Adrenal gland (tissue), 12 donors: ENCODE results near the gene KLHL3. TPM values are rescaled to one million over a fixed set of nuclear protein-coding genes. Genes with fewer than 3 reads are reported as not detected.

Experiments
- DNase-seq, 7 donors: peaks; one replicate each; pipeline ENCODE4 v3.0.0-alpha.2; 2019 to 2020
- H3K27ac ChIP-seq, 5 donors: fragments of 200-600 bp; sonication (generic) in 4 of 5; 1 replicate in 3 of 5; 2 replicates in 2 of 5; pipeline versions ENCODE4 v1.5.1 to v1.8.0; 2016 to 2020; ENCODE audit warnings: mild to moderate bottlenecking in 1 of 5
- H3K27me3 ChIP-seq: fragments of 200-600 bp; 2 replicates; pipeline ENCODE4 v1.8.0; 2021
- H3K36me3 ChIP-seq, 2 donors: fragments of 200-600 bp; replicated peaks in 1 of 2; 1 replicate in 1 of 2; 2 replicates in 1 of 2; pipeline versions ENCODE4 v1.5.1 to v1.8.0; 2018 to 2022
- H3K4me1 ChIP-seq, 2 donors: fragments of 200-600 bp; replicated peaks in 1 of 2; 1 replicate in 1 of 2; 2 replicates in 1 of 2; pipeline versions ENCODE4 v1.5.1 to v1.8.0; 2018 to 2021
- H3K4me3 ChIP-seq, 4 donors: fragments of 200-600 bp; sonication (generic) in 3 of 4; one replicate each; pipeline ENCODE4 v1.5.1; 2016 to 2018
- H3K9me3 ChIP-seq, 3 donors: fragments of 200-600 bp; sonication (generic) in 1 of 3; replicated peaks in 1 of 3; 1 replicate in 2 of 3; 2 replicates in 1 of 3; pipeline versions ENCODE4 v1.5.1 to v1.8.0; 2016 to 2021
- POLR2A ChIP-seq, 2 donors: fragments of 450-650 bp; IDR thresholded peaks; one replicate each; pipeline ENCODE4 v1.6.1; 2017; ENCODE audit warnings: antibody characterized with exemption in 2 of 2, mild to moderate bottlenecking in 2 of 2, moderate library complexity in 1 of 2
- WGBS, 4 donors: extraction: QIAGEN DNeasy Blood & Tissue Kit in 2 of 4; methylation state at CpG; one replicate each; pipeline versions ENCODE4 v1.1.5 to v1.1.7; 2013 to 2017; 5-methylcytosine and 5-hydroxymethylcytosine counted together
- intact Hi-C, 2 donors: fragments of 100-400 bp; cut with DNase I; formaldehyde crosslinking; loops; one replicate each; pipeline versions ENCODE4 v1.14.1 to v1.15.0; 2022 to 2023
- microRNA counts, 2 donors: library from miRNA; unstranded; fragments of <30 nt; microRNA quantifications; one replicate each; lab custom pipeline; 2016
- microRNA-seq, 3 donors: library from miRNA; unstranded; fragments of <30 nt; microRNA quantifications; one replicate each; pipeline ENCODE4, GENCODE V29; 2017 to 2020
- polyA plus RNA-seq, 3 donors: library from polyadenylated mRNA; stranded (reverse); fragments of 200-250 nt in 2 of 3; fragments of 350-450 nt in 1 of 3; fragmentation: Illumina TruSeq in 1 of 3; extraction: RNeasy Lipid Tissue Mini Kit (QIAGEN cat#74804) in 1 of 3; gene quantifications; one replicate each; pipeline ENCODE4 v1.2.3, GENCODE V29; 2013 to 2014
- small RNA-seq, 2 donors: library from RNA; depleted of rRNA; stranded (forward); fragments of <200 nt; gene quantifications; one replicate each; pipeline ENCODE3, GENCODE V24; 2016
- total RNA-seq, 9 donors: library from RNA; depleted of rRNA in 4 of 9; stranded (reverse); fragments of >200 nt in 4 of 9; fragments of 120-200 nt in 1 of 9; fragmentation: NEBNext Ultra II Directional in 1 of 9; extraction: Animal tissue kit (Norgen Biotek cat#: 25700) in 1 of 9; gene quantifications; one replicate each; pipeline versions ENCODE4 v1.1.0 to v1.2.4, GENCODE V29; 2013 to 2023
- TF ChIP-seq, protein P1 (sequence below), 6 experiments: fragments of 450-650 bp in 4 of 6; fragments of 200-600 bp in 2 of 6; sonication (generic) in 1 of 6; IDR thresholded peaks; 1 replicate in 5 of 6; 2 replicates in 1 of 6; pipeline versions ENCODE4 v1.5.1 to v1.8.0; 2016 to 2021; ENCODE audit warnings: antibody characterized with exemption in 6 of 6, mild to moderate bottlenecking in 2 of 6, moderate library complexity in 1 of 6
- donor health status: healthy with polysubstance abuse.
- donor health status: Bipolar disorder and iron deficiency.
- donor health status: DM: yes; HTN: yes; CAD: no.
- donor health status: DM: no; HTN: no; CAD: no.
- donor health status: DM: no; HTN: no; CAD: no.
- donor health status: DM: yes; HTN: yes; CAD: no.

Gene KLHL3
- total and polyA plus RNA-seq, 12 donors = 3.1 to 28.6 (median 13.4) TPM

DNA sequence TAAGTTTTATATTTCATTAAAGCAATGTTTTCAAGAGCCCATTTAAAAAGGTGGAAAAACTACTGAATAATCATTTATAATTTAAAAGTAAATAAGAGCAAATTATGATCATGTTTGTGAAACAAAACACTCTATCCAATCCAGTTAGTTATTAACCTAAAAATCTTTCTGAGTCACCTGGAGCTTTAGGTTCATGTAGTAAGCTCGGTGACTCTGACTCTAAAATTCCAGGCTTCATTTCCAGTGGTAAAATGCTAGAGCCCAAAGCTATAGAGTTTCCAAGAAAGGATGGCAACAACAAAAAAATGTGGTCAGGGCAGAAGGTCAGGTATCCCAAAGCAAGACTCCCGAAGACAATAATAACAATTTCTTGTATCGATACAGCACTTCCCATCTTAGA, 160.7 kb downstream of the KLHL3 start:
- TF ChIP-seq, protein P1, sequence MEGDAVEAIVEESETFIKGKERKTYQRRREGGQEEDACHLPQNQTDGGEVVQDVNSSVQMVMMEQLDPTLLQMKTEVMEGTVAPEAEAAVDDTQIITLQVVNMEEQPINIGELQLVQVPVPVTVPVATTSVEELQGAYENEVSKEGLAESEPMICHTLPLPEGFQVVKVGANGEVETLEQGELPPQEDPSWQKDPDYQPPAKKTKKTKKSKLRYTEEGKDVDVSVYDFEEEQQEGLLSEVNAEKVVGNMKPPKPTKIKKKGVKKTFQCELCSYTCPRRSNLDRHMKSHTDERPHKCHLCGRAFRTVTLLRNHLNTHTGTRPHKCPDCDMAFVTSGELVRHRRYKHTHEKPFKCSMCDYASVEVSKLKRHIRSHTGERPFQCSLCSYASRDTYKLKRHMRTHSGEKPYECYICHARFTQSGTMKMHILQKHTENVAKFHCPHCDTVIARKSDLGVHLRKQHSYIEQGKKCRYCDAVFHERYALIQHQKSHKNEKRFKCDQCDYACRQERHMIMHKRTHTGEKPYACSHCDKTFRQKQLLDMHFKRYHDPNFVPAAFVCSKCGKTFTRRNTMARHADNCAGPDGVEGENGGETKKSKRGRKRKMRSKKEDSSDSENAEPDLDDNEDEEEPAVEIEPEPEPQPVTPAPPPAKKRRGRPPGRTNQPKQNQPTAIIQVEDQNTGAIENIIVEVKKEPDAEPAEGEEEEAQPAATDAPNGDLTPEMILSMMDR (IDR thresholded peaks at IDR 0.05) = no peak
- intact Hi-C loops = no loop called here
- DNase-seq = no peak
- no peaks in the 10 kb centered on the region for H3K9me3 ChIP-seq
- no peaks in the 10 kb centered on the region for H3K4me1 ChIP-seq
- 81 to 89% (median 86%) methylated on average over 3 of the region's 3 CpGs for WGBS, 4 donors
- no peaks in the 10 kb centered on the region for H3K36me3 ChIP-seq
- no peak overlapping the region for H3K27ac ChIP-seq
- no peaks in the 10 kb centered on the region for H3K27me3 ChIP-seq
- no peak overlapping the region for H3K4me3 ChIP-seq

DNA sequence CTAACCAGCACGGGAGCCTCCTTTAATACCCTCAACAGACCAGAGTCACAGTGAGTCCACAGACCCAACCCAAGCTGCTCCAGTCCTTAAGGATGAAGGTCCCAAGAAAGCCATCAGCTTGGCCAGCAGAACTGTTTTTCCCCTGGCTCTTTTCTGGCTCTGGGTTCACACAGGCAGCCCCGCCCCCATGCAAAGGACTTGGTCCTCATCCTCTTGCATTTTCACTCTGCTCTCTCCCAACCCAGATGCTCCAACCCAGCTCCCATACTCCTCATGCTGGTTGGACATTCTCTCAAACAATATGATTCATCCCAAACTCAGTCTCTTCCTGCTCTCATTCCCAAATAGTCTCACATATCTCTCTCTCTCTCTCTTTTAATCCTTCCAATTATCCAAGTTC, 162.5 kb downstream of the KLHL3 start:
- H3K4me1 ChIP-seq = no peaks in the 10 kb centered on the region
- no peaks in the 10 kb centered on the region for H3K36me3 ChIP-seq
- intact Hi-C loops = no loop called here
- no peak overlapping the region for H3K4me3 ChIP-seq
- no peak for DNase-seq
- no peak for TF ChIP-seq POLR2A (IDR thresholded peaks at IDR 0.05)
- TF ChIP-seq, protein P1 (IDR thresholded peaks at IDR 0.05) = no peak
- H3K27ac ChIP-seq = no peak overlapping the region
- H3K9me3 ChIP-seq = no peaks in the 10 kb centered on the region
- 64 to 84% (median 79%) methylated on average over 2 of the region's 2 CpGs for WGBS, 4 donors
- no peaks in the 10 kb centered on the region for H3K27me3 ChIP-seq

DNA sequence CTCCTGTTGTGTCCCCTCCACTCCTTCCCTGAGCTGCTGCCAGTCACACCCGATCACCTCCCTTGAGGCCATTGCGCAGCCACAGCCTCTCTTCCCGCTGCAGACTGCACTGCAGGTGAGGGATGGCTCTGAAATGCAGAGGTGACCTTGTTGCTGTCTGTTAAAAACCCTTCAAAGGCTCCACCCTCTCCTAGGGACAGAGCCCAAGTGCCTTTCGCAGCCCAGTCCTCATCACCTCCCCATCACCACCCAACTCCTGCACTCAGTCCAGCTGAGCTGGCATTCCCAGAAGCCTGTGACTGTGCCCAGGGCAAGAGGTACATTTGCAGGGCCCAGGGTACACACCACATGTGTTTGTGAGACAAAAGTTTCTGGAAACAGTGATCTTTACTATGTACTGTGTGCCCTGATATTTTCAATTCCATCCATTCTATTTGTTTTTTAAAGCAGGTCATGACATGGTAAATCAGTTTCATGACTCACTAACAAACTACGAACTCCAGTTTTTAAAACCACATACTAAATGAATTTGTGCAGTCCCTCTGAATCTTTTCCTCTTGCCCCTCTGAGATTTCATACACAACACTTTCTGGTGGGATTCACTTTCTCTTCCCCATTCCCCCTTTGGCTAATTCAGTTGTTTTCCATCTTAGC, 163.7 kb downstream of the KLHL3 start:
- H3K4me1 ChIP-seq = no peaks in the 10 kb centered on the region
- no peaks in the 10 kb centered on the region for H3K36me3 ChIP-seq
- H3K27me3 ChIP-seq = no peaks in the 10 kb centered on the region
- no peak for DNase-seq
- H3K4me3 ChIP-seq = no peak overlapping the region
- no peaks in the 10 kb centered on the region for H3K9me3 ChIP-seq
- intact Hi-C loops = no loop called here
- WGBS, 4 donors = 77 to 86% (median 82%) methylated on average over 4 to 5 of the region's 5 CpGs
- TF ChIP-seq, protein P1 (IDR thresholded peaks at IDR 0.05) = no peak
- TF ChIP-seq POLR2A (IDR thresholded peaks at IDR 0.05) = no peak
- H3K27ac ChIP-seq = no peak overlapping the region

DNA sequence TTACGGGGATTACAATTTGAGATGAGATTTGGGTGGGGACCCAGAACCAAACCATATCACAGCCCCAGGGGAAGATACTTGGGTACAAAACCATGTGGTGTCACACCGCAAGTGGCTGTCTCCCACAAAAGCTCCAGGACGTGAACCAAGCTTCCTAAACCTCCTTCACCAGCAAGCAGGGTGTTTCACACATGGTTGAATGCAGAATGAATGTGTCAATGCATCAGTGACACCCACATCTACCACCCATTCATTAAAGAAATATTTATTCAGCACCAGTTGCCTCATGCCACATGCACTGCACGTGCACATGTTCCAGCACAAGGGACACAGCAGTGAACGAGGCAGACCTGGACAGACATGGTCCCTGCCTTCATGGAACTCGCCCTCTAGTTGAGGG, 165.8 kb downstream of the KLHL3 start:
- no peaks in the 10 kb centered on the region for H3K4me1 ChIP-seq
- intact Hi-C loops = no loop called here
- no peaks in the 10 kb centered on the region for H3K27me3 ChIP-seq
- 87 to 94% (median 92%) methylated on average over 5 to 6 of the region's 6 CpGs for WGBS, 4 donors
- H3K27ac ChIP-seq = no peak overlapping the region
- H3K9me3 ChIP-seq = no peaks in the 10 kb centered on the region
- no peak for DNase-seq
- no peaks in the 10 kb centered on the region for H3K36me3 ChIP-seq
- no peak for TF ChIP-seq POLR2A (IDR thresholded peaks at IDR 0.05)
- TF ChIP-seq, protein P1 (IDR thresholded peaks at IDR 0.05) = no peak
- H3K4me3 ChIP-seq = no peak overlapping the region

MicroRNA genes within 50 kb of the gene (microRNA counts, 767-probe panel; counts per million panel counts)
- 0 counts per million in 2 donors for microRNA hsa-miR-874 (lab: Ali Mortazavi, UCI)

Small RNAs within 50 kb of the gene (microRNA-seq; reads per million reads assigned to microRNA genes)
- 368 to 10,818 (median 2,119) reads per million in 3 donors for gene MIR874

Small RNAs within 50 kb of the gene (small RNA-seq; reads per million reads assigned to genes)
- gene MIR874 = 70.5 to 80.5 reads per million in 2 donors

Other genes with a start within 250 kb of the KLHL3 start
- 100 to 1,000 TPM in 1 of 9 donors, 10 to 100 TPM in 7, 1 to 10 TPM in 1; 5.4 to 102 (median 62.1) TPM for gene SPOCK1, start 236.8 kb downstream of the KLHL3 start, total RNA-seq
- 10 to 100 TPM; 32.0 to 58.7 (median 34.6) TPM for gene SPOCK1, start 236.8 kb downstream of the KLHL3 start, polyA plus RNA-seq
- 10 to 100 TPM in 8 of 9 donors, 1 to 10 TPM in 1; 8.9 to 45.5 (median 14.4) TPM for gene HNRNPA0, start 18.3 kb upstream of the KLHL3 start, total RNA-seq
- 10 to 100 TPM; 16.9 to 19.8 (median 19.1) TPM for gene HNRNPA0, start 18.3 kb upstream of the KLHL3 start, polyA plus RNA-seq
- 1 to 10 TPM in 2 of 9 donors, under 1 TPM in 6, not detected in 1; 0.39 to 5.3 (median 0.82) TPM for gene MYOT, start 131.8 kb upstream of the KLHL3 start, total RNA-seq
- 1 to 10 TPM; 2.9 to 7.8 (median 3.7) TPM for gene MYOT, start 131.8 kb upstream of the KLHL3 start, polyA plus RNA-seq
- gene PKD2L2, start 153.4 kb upstream of the KLHL3 start, total RNA-seq = under 1 TPM in 5 of 9 donors, not detected in 4; 0.14 to 0.52 (median 0.46) TPM
- gene PKD2L2, start 153.4 kb upstream of the KLHL3 start, polyA plus RNA-seq = under 1 TPM in 2 of 3 donors, not detected in 1; 0.17 to 0.66 TPM